HUES6 (cell line): Measurements from ENCODE around the gene MSRB1.

Experiments used
- H3K27ac ChIP-seq: 2 replicates; pipeline ENCODE4 v1.7.0; 2013; ENCODE audit warnings: low read depth, mild to moderate bottlenecking, low read length, inconsistent platforms
- H3K27me3 ChIP-seq: 2 replicates; pipeline ENCODE4 v1.6.1; 2013; ENCODE audit warnings: low read length; ENCODE audit not compliant: control insufficient read depth, insufficient read depth
- H3K36me3 ChIP-seq: 2 replicates; pipeline ENCODE4 v1.6.1; 2013; ENCODE audit warnings: low read length; ENCODE audit not compliant: control insufficient read depth, insufficient read depth
- H3K4me1 ChIP-seq: 2 replicates; pipeline ENCODE4 v1.6.1; 2013; ENCODE audit warnings: low read length; ENCODE audit not compliant: control insufficient read depth, insufficient read depth
- H3K4me3 ChIP-seq: 2 replicates; pipeline ENCODE4 v1.5.1; 2013; ENCODE audit warnings: low read depth, low read length
- H3K9ac ChIP-seq: one replicate; pipeline ENCODE4 v1.6.1; 2013; ENCODE audit warnings: mild to moderate bottlenecking, low read length
- H3K9me3 ChIP-seq: 2 replicates; pipeline ENCODE4 v1.6.1; 2013; ENCODE audit warnings: low read depth, low read length; ENCODE audit not compliant: control insufficient read depth, insufficient read depth

Gene MSRB1

GRCh38 chr16:1977875-1978268 lies 34.9 kb upstream of the MSRB1 start:
- H3K4me1 ChIP-seq = peaks cover 24% of the 10 kb centered on the region
- H3K4me3 ChIP-seq = no peak overlapping the region
- peaks cover 43% of the 10 kb centered on the region for H3K36me3 ChIP-seq
- no peak overlapping the region for H3K9ac ChIP-seq
- H3K27me3 ChIP-seq = peaks cover 38% of the 10 kb centered on the region
- no peaks in the 10 kb centered on the region for H3K9me3 ChIP-seq
- H3K27ac ChIP-seq = no peak overlapping the region

DNA sequence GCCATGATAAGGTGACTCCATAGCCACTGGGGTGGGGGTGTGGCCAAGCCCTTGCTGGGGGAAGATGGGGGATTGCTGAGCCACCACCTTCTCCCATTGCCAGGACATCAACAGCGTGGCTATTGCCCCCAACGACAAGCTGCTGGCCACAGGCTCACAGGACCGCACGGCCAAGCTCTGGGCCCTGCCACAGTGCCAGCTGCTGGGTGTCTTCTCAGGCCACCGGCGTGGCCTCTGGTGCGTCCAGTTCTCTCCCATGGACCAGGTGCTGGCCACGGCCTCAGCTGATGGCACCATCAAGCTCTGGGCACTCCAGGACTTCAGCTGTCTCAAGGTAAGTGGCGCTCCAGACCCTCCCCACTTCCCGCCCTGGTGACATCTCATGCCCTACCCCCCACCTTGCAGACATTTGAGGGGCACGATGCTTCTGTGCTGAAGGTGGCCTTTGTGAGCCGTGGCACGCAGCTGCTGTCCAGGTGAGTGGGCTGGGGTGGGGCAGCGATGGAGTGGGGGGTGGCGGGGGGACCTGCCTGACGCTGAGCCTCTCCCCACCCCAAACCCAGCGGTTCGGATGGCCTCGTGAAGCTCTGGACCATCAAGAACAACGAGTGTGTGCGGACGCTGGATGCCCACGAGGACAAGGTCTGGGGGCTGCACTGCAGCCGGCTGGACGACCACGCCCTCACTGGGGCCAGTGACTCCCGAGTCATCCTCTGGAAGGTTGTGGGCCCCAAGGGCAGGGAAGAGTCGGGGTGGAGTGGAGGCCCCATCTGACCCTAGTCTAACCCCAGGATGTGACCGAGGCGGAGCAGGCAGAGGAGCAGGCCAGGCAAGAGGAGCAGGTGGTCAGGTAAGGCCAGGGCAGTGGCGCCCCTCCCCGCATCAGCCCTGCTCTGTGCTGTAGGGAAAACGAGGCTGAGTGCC lies 34.2 kb upstream of the MSRB1 start:
- peaks cover 27% of the 10 kb centered on the region for H3K4me1 ChIP-seq
- H3K9ac ChIP-seq = no peak overlapping the region
- H3K36me3 ChIP-seq = peaks cover 43% of the 10 kb centered on the region
- peaks cover 32% of the 10 kb centered on the region for H3K27me3 ChIP-seq
- H3K4me3 ChIP-seq = no peak overlapping the region
- no peaks in the 10 kb centered on the region for H3K9me3 ChIP-seq
- H3K27ac ChIP-seq = no peak overlapping the region

DNA sequence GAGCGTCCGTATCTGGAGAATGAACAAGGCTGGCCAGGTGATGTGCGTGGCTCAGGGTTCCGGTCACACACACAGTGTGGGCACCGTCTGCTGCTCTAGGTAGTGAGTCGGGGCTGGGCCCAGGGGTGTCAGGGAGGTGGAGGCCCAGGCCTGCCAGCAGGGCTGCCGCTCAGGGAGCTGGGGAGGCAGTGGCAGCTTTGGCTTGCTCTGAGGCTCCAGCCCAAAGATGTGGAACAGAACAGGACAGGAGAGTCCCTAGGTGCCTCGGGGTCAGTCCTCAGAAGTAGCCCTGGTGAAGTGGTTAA lies 33.2 kb upstream of the MSRB1 start:
- no peaks in the 10 kb centered on the region for H3K9me3 ChIP-seq
- H3K4me1 ChIP-seq = peaks cover 17% of the 10 kb centered on the region
- no peak overlapping the region for H3K27ac ChIP-seq
- no peak overlapping the region for H3K4me3 ChIP-seq
- peaks cover 43% of the 10 kb centered on the region for H3K36me3 ChIP-seq
- H3K27me3 ChIP-seq = peaks cover 21% of the 10 kb centered on the region
- no peak overlapping the region for H3K9ac ChIP-seq

GRCh38 chr16:1975432-1976215 lies 32.6 kb upstream of the MSRB1 start:
- Histone ChIP-seq H3K36me3 (peaks cover 43% of the 10 kb centered on the region), H3K4me3 (no peak overlapping the region), H3K27me3 (peaks cover 16% of the 10 kb centered on the region), H3K4me1 (peaks cover 14% of the 10 kb centered on the region), H3K27ac (no peak overlapping the region), H3K9me3 (no peaks in the 10 kb centered on the region), H3K9ac (no peak overlapping the region)

- no peaks in the 10 kb centered on the region for H3K9me3 ChIP-seq
- peaks cover 4% of the 10 kb centered on the region for H3K27me3 ChIP-seq
- peaks cover 43% of the 10 kb centered on the region for H3K36me3 ChIP-seq
- H3K4me1 ChIP-seq = peaks cover 8% of the 10 kb centered on the region
- no peak overlapping the region for H3K4me3 ChIP-seq
- no peak overlapping the region for H3K9ac ChIP-seq
- no peak overlapping the region for H3K27ac ChIP-seq
Observed at GRCh38 chr16:1974157-1975070, 31.4 kb upstream of the MSRB1 start.

GRCh38 chr16:1973461-1974156 lies 30.6 kb upstream of the MSRB1 start:
- H3K4me1 ChIP-seq = peaks cover 7% of the 10 kb centered on the region
- H3K36me3 ChIP-seq = peaks cover 43% of the 10 kb centered on the region
- no peak overlapping the region for H3K27ac ChIP-seq
- no peak overlapping the region for H3K4me3 ChIP-seq
- H3K27me3 ChIP-seq = no peaks in the 10 kb centered on the region; the same call in 1 of the 2 replicates
- no peak overlapping the region for H3K9ac ChIP-seq
- no peaks in the 10 kb centered on the region for H3K9me3 ChIP-seq

GRCh38 chr16:1972490-1972877 lies 29.5 kb upstream of the MSRB1 start:
- peaks cover 6% of the 10 kb centered on the region; the same call in 1 of the 2 replicates for H3K4me1 ChIP-seq
- H3K9me3 ChIP-seq = no peaks in the 10 kb centered on the region
- H3K27me3 ChIP-seq = no peaks in the 10 kb centered on the region
- peak overlapping the region; percentile 94 for H3K4me3 ChIP-seq
- H3K36me3 ChIP-seq = peaks cover 35% of the 10 kb centered on the region
- H3K27ac ChIP-seq = peak overlapping the region; percentile 62; the same call in 1 of the 2 replicates
- peak overlapping the region; percentile 88 for H3K9ac ChIP-seq

DNA sequence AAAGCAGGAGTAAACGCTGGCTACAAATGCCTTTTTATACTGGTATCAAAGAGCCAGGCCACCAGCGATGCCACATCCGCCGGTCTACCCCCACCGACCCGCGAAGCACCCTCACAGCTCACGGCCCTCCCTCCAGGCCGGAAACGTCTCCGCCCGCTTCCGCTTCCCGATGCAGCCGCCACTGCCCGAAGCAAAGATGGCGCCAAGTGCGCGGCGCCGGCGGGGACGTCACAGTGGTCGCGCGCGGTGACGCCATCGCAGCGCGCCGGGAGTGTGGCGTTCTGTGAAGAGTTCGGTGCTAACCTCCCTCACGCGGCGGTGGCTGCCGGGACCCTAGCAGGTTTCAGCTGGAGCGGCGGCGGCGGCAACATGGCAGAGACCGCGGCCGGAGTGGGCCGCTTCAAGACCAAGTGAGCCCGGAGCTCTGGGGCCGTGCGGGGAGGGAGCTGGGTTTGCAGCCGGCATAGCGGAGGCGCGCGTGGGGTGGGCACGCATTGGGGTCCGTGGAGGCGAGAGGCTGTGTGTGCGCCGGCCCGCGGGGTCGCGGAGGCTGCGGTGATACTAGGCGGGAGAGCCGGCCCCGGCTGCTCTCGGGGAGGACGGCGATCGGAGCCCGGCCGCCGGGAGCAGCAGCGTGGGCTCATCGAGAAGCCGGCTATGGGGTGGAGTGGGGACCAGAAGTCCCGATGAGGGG lies 28.9 kb upstream of the MSRB1 start, which contains the start of gene TBL3:
Gene TBL3, plus strand, starts transcription at position 258 of the 694 bp plus-strand sequence. Its CDS starts 112 bp downstream, at position 370.
- H3K4me1 ChIP-seq = peaks cover 6% of the 10 kb centered on the region; the same call in 1 of the 2 replicates

GRCh38 chr16:1968146-1968953 lies 25.4 kb upstream of the MSRB1 start:
- no peak overlapping the region for H3K4me3 ChIP-seq
- H3K9me3 ChIP-seq = no peaks in the 10 kb centered on the region
- peaks cover 9% of the 10 kb centered on the region for H3K36me3 ChIP-seq
- no peak overlapping the region for H3K27ac ChIP-seq
- H3K9ac ChIP-seq = no peak overlapping the region
- H3K27me3 ChIP-seq = no peaks in the 10 kb centered on the region
- peaks cover 11% of the 10 kb centered on the region for H3K4me1 ChIP-seq

More for the DNA sequence above, 28.9 kb upstream of the MSRB1 start, which contains the start of gene TBL3:
- H3K9me3 ChIP-seq = no peaks in the 10 kb centered on the region
- no peaks in the 10 kb centered on the region for H3K27me3 ChIP-seq
- H3K4me3 ChIP-seq = peak within 1 kb of the TSS; percentile 94
- peak within 1 kb of the TSS; percentile 88 for H3K9ac ChIP-seq
- peak within 1 kb of the TSS; percentile 62; the same call in 1 of the 2 replicates for H3K27ac ChIP-seq
- peaks cover 31% of the 10 kb centered on the region for H3K36me3 ChIP-seq
